Measurements from ENCODE around the gene PIGX.

GRCh38 chr3:196753201-196753600 is 41.0 kb downstream of the PIGX start:
- TF ChIP-seq EZH2 (IDR thresholded peaks at IDR 0.05; ENCODE audit: borderline replicate concordance), result no peak
- TF ChIP-seq CTCF (IDR thresholded peaks at IDR 0.05; ENCODE audit: poor library complexity), result no peak
- TF ChIP-seq EZH2phosphoT487 (IDR thresholded peaks at IDR 0.05; ENCODE audit: low read depth, severe bottlenecking, unreplicated experiment), result no peak
